ENCODE results near the gene NCS1. TPM values are rescaled to one million over a fixed set of nuclear protein-coding genes. Genes with fewer than 3 reads are reported as not detected.

NCS1 gene
- total RNA-seq, 1 donor from 2014 or later: 126 TPM

GRCh38 chr9:130191068-130191748 is 19.0 kb downstream of the NCS1 start:
- H3K9ac ChIP-seq (ENCODE audit: low read length): no peak overlapping the region
- no peaks in the 10 kb centered on the region for H3K9me3 Mint-ChIP-seq (ENCODE audit: unreplicated experiment)
- H4K20me1 ChIP-seq (ENCODE audit: insufficient read depth, low read length): peaks cover 97% of the 10 kb centered on the region
- H3K36me3 ChIP-seq (ENCODE audit: insufficient read depth, low read length): no peaks in the 10 kb centered on the region
- H3K79me2 ChIP-seq (ENCODE audit: insufficient read depth, low read length): peaks cover 99% of the 10 kb centered on the region
- H3K4me2 ChIP-seq (ENCODE audit: low read length): no peak overlapping the region
- H3K27ac Mint-ChIP-seq (ENCODE audit: unreplicated experiment): no peak overlapping the region
- H3K9me3 ChIP-seq (ENCODE audit: insufficient read depth, low read depth, low read length): no peaks in the 10 kb centered on the region
- DNase-seq (ENCODE audit: low read depth) (no peak), FAIRE-seq (no peak)
- no peak overlapping the region for H3K27ac ChIP-seq (ENCODE audit: low read depth, low read length)
- H3K4me1 Mint-ChIP-seq (ENCODE audit: low read depth, unreplicated experiment): peaks cover 46% of the 10 kb centered on the region
- H3K4me3 ChIP-seq (ENCODE audit: insufficient read depth, low read depth, low read length): no peak overlapping the region
- peaks cover 1% of the 10 kb centered on the region for H3K36me3 Mint-ChIP-seq (ENCODE audit: low read depth, unreplicated experiment)
- no peaks in the 10 kb centered on the region for H3K27me3 ChIP-seq (ENCODE audit: insufficient read depth, low read length)
- H2AFZ ChIP-seq (ENCODE audit: low read depth, low read length): no peak overlapping the region
- peaks cover 42% of the 10 kb centered on the region for H3K4me1 ChIP-seq (ENCODE audit: insufficient read depth, low read length)
- no peaks in the 10 kb centered on the region for H3K27me3 Mint-ChIP-seq (ENCODE audit: low read depth, unreplicated experiment)
- no peak overlapping the region for H3K4me3 Mint-ChIP-seq (ENCODE audit: unreplicated experiment)
- TF ChIP-seq EZH2 (IDR thresholded peaks at IDR 0.05; ENCODE audit: insufficient read depth, low read length) (no peak), CTCF (IDR thresholded peaks at IDR 0.05; ENCODE audit: insufficient read depth, low read depth, low read length) (no peak)

DNA sequence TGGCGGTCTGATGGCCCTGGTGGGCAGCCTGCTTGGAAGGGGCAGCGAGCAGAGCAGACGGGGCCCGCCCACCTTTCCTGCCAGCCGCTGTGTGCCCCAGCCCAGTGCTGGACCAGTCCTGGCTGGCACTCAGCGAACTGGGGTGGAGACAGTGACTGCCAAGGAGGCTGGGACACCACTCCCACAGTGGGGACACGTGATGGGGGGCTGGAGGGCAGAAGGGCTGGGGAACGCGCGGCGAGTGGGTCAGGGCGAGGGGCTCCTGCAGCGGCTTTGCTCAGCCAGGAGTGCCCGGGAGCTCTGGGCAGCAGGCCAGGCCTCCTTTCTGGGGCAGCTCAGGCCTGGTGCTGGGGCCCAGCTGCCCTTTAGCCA is 19.5 kb downstream of the NCS1 start:
- Histone ChIP-seq H3K27me3 (ENCODE audit: insufficient read depth, low read length) (no peaks in the 10 kb centered on the region), H3K27ac (ENCODE audit: low read depth, low read length) (no peak overlapping the region), H3K79me2 (ENCODE audit: insufficient read depth, low read length) (peaks cover 99% of the 10 kb centered on the region), H3K4me3 (ENCODE audit: insufficient read depth, low read depth, low read length) (no peak overlapping the region), H3K36me3 (ENCODE audit: insufficient read depth, low read length) (no peaks in the 10 kb centered on the region), H3K9ac (ENCODE audit: low read length) (no peak overlapping the region), H3K4me2 (ENCODE audit: low read length) (no peak overlapping the region), H3K4me1 (ENCODE audit: insufficient read depth, low read length) (peaks cover 40% of the 10 kb centered on the region), H2AFZ (ENCODE audit: low read depth, low read length) (no peak overlapping the region), H3K9me3 (ENCODE audit: insufficient read depth, low read depth, low read length) (no peaks in the 10 kb centered on the region), H4K20me1 (ENCODE audit: insufficient read depth, low read length) (peaks cover 97% of the 10 kb centered on the region)
- DNase-seq (ENCODE audit: low read depth): no peak
- no peak for TF ChIP-seq EZH2 (IDR thresholded peaks at IDR 0.05; ENCODE audit: insufficient read depth, low read length)
- no peak for TF ChIP-seq CTCF (IDR thresholded peaks at IDR 0.05; ENCODE audit: insufficient read depth, low read depth, low read length)
- Mint-ChIP-seq H3K27me3 (ENCODE audit: low read depth, unreplicated experiment) (no peaks in the 10 kb centered on the region), H3K27ac (ENCODE audit: unreplicated experiment) (no peak overlapping the region), H3K4me1 (ENCODE audit: low read depth, unreplicated experiment) (peaks cover 42% of the 10 kb centered on the region), H3K36me3 (ENCODE audit: low read depth, unreplicated experiment) (peaks cover 1% of the 10 kb centered on the region), H3K4me3 (ENCODE audit: unreplicated experiment) (no peak overlapping the region), H3K9me3 (ENCODE audit: unreplicated experiment) (no peaks in the 10 kb centered on the region)
- no peak for FAIRE-seq

DNA sequence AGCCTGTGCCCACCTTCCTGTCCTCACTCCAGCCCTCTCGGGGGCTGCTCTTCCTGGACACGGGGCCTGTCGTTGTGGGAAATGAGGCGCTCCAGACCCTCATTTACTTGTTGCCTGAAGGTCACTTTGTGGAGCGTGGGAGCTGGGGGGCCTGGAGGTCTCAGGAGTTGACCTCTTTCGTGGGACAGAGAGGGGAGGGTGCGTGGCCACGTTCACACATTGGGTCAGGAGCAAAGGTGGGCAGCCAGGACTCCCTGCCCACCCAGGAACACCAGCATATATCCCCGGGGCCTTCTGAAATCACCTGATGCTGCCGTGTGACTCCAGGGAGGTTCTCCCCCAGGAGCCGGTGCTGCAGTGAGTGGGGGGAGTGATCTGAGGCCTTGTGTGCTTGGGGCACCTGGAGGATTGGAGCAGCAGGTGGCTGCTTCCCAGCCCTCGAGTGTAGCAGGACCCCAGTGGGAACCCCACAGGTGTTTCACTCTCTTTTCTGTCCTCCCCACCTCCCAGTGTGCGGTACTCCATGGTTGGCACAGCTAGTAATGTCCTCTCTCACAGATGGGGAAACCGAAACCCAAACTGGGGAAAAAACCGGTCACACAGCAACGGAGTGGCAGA is 20.3 kb downstream of the NCS1 start:
- no peaks in the 10 kb centered on the region for H3K9me3 ChIP-seq (ENCODE audit: insufficient read depth, low read depth, low read length)
- H3K4me1 ChIP-seq (ENCODE audit: insufficient read depth, low read length): peaks cover 35% of the 10 kb centered on the region
- no peak for FAIRE-seq
- TF ChIP-seq EZH2 (IDR thresholded peaks at IDR 0.05; ENCODE audit: insufficient read depth, low read length): no peak
- no peak for TF ChIP-seq CTCF (IDR thresholded peaks at IDR 0.05; ENCODE audit: insufficient read depth, low read depth, low read length)
- H2AFZ ChIP-seq (ENCODE audit: low read depth, low read length): no peak overlapping the region
- H4K20me1 ChIP-seq (ENCODE audit: insufficient read depth, low read length): peaks cover 97% of the 10 kb centered on the region
- Mint-ChIP-seq H3K27ac (ENCODE audit: unreplicated experiment) (no peak overlapping the region), H3K27me3 (ENCODE audit: low read depth, unreplicated experiment) (no peaks in the 10 kb centered on the region), H3K36me3 (ENCODE audit: low read depth, unreplicated experiment) (peaks cover 1% of the 10 kb centered on the region), H3K9me3 (ENCODE audit: unreplicated experiment) (no peaks in the 10 kb centered on the region), H3K4me1 (ENCODE audit: low read depth, unreplicated experiment) (peaks cover 41% of the 10 kb centered on the region), H3K4me3 (ENCODE audit: unreplicated experiment) (no peak overlapping the region)
- H3K79me2 ChIP-seq (ENCODE audit: insufficient read depth, low read length): peaks cover 99% of the 10 kb centered on the region
- H3K27me3 ChIP-seq (ENCODE audit: insufficient read depth, low read length): no peaks in the 10 kb centered on the region
- no peaks in the 10 kb centered on the region for H3K36me3 ChIP-seq (ENCODE audit: insufficient read depth, low read length)
- DNase-seq (ENCODE audit: low read depth): no peak
- no peak overlapping the region for H3K27ac ChIP-seq (ENCODE audit: low read depth, low read length)
- H3K9ac ChIP-seq (ENCODE audit: low read length): no peak overlapping the region
- no peak overlapping the region for H3K4me3 ChIP-seq (ENCODE audit: insufficient read depth, low read depth, low read length)
- H3K4me2 ChIP-seq (ENCODE audit: low read length): no peak overlapping the region

Data from astrocyte (in vitro differentiated cells and primary cell).